ENCODE results near the gene ATG9B.

DNA sequence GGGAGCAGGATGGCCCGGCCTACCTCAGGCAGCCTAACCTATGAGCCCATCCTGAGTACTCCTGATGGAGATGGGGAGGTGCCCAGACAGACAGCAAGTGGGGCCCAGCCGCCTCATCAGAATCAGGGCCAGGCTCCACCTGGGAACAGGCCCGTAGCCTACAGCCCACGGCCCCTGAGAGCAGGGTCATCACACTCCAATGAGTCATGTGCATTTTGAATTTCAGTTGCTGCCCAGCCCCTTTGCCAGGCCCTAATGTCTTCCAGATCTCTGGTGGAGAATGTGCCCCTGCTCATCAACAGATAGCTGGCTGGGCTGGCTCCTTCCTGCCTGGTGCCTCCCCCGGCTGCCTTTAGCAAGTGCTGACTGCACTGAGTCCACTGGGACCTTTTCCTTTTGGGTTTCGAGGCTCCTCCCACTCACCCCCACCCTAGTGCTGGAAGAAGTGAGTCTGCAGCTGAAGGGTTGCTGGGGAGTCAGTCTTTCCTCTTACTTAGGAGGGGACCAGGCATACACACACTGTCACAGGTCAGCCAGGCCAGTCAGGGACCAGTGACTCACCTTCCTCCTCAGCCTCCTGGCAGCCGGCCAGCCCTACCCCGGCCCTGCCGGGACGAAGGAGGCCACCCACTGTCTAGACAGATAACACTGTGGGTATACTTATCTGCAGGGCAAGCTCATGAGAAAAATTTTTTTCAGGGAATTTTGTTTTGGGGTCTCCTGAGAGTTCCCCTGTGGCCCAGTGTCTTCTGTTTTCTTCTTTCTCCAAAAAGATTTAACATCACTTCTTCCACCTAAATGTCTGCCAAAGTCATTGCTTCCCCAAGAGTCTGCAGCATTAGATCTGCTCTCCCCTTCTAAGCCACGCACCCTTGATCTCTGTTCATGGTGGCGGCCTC is 14.9 kb upstream of the ATG9B start:
- TF ChIP-seq POLR2A (IDR thresholded peaks at IDR 0.05): peak; percentile 15
- no peak for TF ChIP-seq CTCF (IDR thresholded peaks at IDR 0.05)
